KOPT-K1 (cell line): ENCODE data around the gene DENND2A.
"Not testable (repeated sequence)": the region's sequence is repeated elsewhere in the genome, so short reads cannot be mapped to it uniquely, and the experiment has no call there.

ENCODE experiments used
- H3K27ac ChIP-seq: fragments of 200-600 bp; sonication (generic); 2 replicates; pipeline ENCODE4 v1.5.1; 2016; ENCODE audit warnings: antibody characterized with exemption, mild to moderate bottlenecking, low read depth, low read length; ENCODE audit not compliant: poor library complexity, severe bottlenecking
- H3K36me3 ChIP-seq: fragments of 200-600 bp; sonication (generic); 2 replicates; pipeline ENCODE4 v1.5.1; 2017; ENCODE audit warnings: antibody characterized with exemption, mild to moderate bottlenecking, low read length, moderate library complexity; ENCODE audit not compliant: insufficient read depth
- H3K9me3 ChIP-seq: fragments of 200-600 bp; sonication (generic); 2 replicates; pipeline ENCODE4 v1.5.1; 2017; ENCODE audit warnings: antibody characterized with exemption, low read length, mild to moderate bottlenecking; ENCODE audit not compliant: insufficient read depth, poor library complexity, severe bottlenecking

DENND2A gene

GRCh38 chr7:140640727-140641523 lies at the start of gene DENND2A:
TSS of gene DENND2A (minus strand) at chr7:140640813. CDS start at chr7:140602397, 38,416 bp downstream.
- Histone ChIP-seq H3K27ac (no peak within 1 kb of the TSS), H3K9me3 (no peaks in the 10 kb centered on the region), H3K36me3 (no peaks in the 10 kb centered on the region)

- Histone ChIP-seq H3K9me3 (no peaks in the 10 kb centered on the region), H3K27ac (no peak overlapping the region), H3K36me3 (peaks cover 86% of the 10 kb centered on the region)
Observed at GRCh38 chr7:140689199-140690152, 48.9 kb upstream of the DENND2A start.

GRCh38 chr7:140688341-140688740 lies 47.7 kb upstream of the DENND2A start:
- H3K27ac ChIP-seq, result no peak overlapping the region
- peaks cover 92% of the 10 kb centered on the region for H3K36me3 ChIP-seq
- no peaks in the 10 kb centered on the region for H3K9me3 ChIP-seq

GRCh38 chr7:140686921-140687320 lies 46.3 kb upstream of the DENND2A start:
- Histone ChIP-seq H3K27ac (no peak overlapping the region), H3K36me3 (peaks cover 94% of the 10 kb centered on the region), H3K9me3 (no peaks in the 10 kb centered on the region)

DNA sequence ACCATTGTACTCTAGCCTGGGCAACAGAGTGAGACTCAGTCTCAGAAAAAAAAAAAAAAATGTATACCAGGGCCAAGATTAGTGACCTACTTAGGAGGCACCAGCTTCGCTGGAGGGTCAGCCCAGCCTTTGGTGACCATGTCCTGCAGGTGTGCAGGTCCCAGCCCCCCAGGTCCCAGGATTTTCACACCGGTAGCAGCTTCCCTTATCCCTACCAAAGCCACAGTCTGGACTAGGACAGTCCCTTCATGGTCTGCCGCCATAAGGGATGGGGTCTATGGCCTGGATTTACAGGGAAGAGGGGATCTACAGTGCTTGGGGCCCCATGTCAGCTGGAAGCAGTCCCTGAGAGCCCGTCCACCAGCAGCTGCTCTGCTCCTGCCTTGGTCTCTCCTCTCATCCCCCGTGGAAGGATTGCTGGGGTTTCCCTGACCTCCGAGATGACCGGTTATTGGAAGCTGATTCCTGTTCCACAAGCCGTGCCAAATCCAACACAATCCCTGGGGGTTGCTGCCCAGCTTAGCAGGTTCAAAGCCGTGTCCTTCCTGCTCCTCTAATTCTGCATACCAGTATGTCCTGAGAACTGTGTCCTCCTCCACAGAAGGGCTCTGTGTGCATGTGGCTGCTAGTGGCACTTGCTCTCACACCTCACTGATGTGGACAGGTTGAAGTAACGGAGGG lies 44.9 kb upstream of the DENND2A start:
- H3K27ac ChIP-seq, result no peak overlapping the region
- no peaks in the 10 kb centered on the region for H3K9me3 ChIP-seq
- H3K36me3 ChIP-seq, result peaks cover 94% of the 10 kb centered on the region

- Histone ChIP-seq H3K9me3 (no peaks in the 10 kb centered on the region), H3K36me3 (peaks cover 94% of the 10 kb centered on the region), H3K27ac (no peak overlapping the region)
Observed at GRCh38 chr7:140684066-140684950, 43.7 kb upstream of the DENND2A start.

DNA sequence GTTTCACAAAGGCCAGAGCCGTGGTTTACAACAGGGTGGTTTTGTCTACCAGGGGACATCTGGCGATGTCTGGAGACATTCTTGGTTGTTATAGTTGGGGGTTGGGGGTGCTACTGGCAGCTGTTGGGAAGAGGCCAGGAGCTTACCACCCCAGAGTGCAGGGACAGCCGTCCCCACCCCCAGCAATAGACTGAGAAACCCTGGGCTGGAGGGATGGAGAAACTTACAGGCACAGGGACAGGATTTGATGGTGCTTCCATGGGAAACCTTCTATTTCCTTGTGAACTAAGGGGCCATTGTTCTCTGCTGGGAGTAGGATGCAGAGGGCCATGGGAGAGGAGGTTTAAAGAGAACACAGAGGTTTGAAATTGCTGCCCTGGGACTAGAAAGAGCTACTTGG lies 43.0 kb upstream of the DENND2A start:
- H3K36me3 ChIP-seq, result peaks cover 97% of the 10 kb centered on the region
- H3K9me3 ChIP-seq, result no peaks in the 10 kb centered on the region
- H3K27ac ChIP-seq, result no peak overlapping the region

DNA sequence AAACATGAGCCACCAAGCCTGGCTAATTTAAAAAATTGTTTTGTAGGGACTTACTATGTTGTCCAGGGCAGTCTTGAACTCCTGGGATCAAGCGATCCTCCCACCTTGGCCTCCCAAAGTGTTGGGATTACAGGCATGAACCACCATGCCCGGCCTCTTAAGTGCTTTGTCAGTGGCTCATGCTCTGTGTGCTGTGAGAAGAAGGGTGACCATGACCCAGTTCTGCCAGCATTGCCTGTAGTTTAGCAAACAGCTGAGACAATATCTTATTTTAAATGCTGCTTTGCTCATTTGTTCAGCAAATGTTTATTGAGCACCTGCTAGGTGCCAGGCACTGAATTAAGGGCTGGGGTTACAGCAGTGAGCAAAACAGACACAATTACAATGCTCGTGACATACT lies 41.2 kb upstream of the DENND2A start:
- Histone ChIP-seq H3K27ac (no peak overlapping the region), H3K9me3 (no peaks in the 10 kb centered on the region), H3K36me3 (peaks cover 96% of the 10 kb centered on the region)

DNA sequence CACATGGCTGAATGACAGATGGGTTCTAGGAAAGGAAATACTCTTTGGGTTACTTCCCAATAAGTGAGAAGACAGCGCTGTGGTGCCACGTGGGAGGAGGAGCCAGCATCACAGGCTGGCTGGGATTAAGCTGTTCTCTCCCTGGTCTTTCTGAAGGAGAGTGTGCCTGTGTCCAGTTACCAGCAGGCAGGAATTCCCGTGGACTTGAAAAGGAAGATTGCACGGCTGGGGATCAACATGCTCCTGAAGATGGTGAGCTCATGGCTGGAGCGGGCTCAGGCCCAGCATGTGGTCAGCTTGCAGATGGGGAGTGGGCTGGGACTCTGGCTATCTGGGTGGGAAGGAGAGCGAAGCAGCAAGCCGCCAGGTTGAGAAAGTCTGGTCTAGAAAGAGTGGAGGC lies 40.3 kb upstream of the DENND2A start:
- peaks cover 98% of the 10 kb centered on the region for H3K36me3 ChIP-seq
- H3K9me3 ChIP-seq, result no peaks in the 10 kb centered on the region
- no peak overlapping the region for H3K27ac ChIP-seq

GRCh38 chr7:140679186-140679585 lies 38.6 kb upstream of the DENND2A start:
- no peaks in the 10 kb centered on the region for H3K9me3 ChIP-seq
- peaks cover 88% of the 10 kb centered on the region for H3K36me3 ChIP-seq
- no peak overlapping the region for H3K27ac ChIP-seq

- no peak overlapping the region for H3K27ac ChIP-seq
- H3K36me3 ChIP-seq, result peaks cover 84% of the 10 kb centered on the region
- H3K9me3 ChIP-seq, result no peaks in the 10 kb centered on the region
Observed at GRCh38 chr7:140678816-140679130, 38.2 kb upstream of the DENND2A start.

- H3K36me3 ChIP-seq, result peaks cover 79% of the 10 kb centered on the region
- H3K27ac ChIP-seq, result no peak overlapping the region
- no peaks in the 10 kb centered on the region for H3K9me3 ChIP-seq
Observed at GRCh38 chr7:140678081-140678815, 37.6 kb upstream of the DENND2A start.

DNA sequence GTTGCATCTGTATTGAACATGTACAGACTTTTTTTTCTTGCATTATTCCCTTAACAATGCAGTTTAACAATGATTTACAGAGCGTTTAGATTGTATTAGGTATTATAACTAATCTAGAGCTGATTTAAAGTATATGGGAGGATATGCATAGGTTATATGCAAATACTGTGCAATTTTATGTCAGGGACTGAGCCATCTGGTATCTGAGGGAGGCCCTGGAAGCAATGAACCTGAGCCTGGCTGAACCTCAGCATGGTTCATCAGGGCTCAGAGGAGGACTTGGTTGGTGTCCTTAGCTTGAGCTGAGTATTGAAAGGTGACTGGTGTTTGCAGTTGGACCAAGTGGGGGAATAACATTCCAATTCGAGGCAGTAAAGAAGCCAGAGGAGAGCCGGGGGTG lies 36.9 kb upstream of the DENND2A start:
- H3K9me3 ChIP-seq, result no peaks in the 10 kb centered on the region
- peaks cover 71% of the 10 kb centered on the region for H3K36me3 ChIP-seq
- H3K27ac ChIP-seq, result no peak overlapping the region

DNA sequence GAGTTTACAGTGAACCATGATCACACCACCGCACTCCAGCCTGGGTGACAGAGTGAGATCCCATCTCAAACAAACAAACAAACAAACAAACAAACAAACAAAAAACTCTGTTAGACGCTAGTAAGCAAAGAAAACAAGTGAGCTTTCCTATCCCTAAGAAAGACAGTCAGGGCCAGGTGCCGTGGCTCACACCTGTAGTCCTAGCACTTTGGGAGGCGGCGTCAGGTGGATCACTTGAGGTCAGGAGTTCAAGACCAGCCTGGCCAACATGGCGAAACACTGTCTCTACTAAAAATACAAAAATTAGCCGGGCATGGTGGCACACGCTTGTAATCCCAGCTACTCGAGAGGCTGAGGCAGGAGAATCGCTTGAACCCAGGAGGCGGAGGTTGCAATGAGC lies 36.3 kb upstream of the DENND2A start:
- not testable (repeated sequence) for H3K27ac ChIP-seq, H3K9me3 ChIP-seq
- peaks cover 66% of the 10 kb centered on the region for H3K36me3 ChIP-seq
